HG02970 (cell line): ENCODE measurements around the gene IL4I1.

ENCODE experiments used
- ATAC-seq: cut with Tn5 transposase; IDR thresholded peaks from one replicate; pipeline ENCODE4 v1.9.1; 2021; ENCODE audit warnings: mild to moderate bottlenecking, moderate library complexity, moderate number of reproducible peaks; ENCODE audit not compliant: unreplicated experiment, low FRiP score

The IL4I1 gene

DNA sequence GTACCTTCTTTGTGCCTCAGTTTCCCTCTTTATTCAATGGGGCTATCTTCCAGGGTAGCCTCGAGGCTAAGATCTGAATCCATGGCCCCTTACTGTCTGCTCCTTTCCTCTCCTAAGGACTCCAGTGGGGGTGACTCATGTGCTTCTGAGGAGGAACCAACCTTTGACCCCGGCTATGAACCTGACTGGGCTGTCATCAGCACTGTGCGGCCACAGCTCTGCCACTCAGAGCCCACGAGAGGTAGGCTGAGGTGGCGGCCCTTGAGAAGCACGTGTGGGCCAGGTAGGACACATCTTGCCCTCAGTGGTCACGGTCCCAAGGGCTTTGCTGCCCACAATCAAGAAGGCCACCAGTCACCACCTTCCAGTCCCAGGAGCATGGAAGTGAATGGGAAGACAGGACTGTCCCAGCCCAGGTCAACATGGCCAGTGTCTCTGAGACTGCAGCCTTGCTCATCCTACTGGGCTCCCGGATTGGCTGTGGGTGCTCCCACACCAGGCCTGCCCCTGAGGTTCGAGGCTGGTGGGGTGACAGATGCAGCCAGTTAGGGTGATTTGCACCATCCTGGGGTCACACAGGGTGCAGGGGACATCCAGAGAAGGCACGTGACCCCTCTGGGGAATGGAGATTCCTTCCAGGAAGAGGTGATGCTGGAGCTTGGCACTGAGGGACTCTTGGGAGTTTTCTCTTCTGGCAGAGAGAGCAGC lies 16.4 kb downstream of the IL4I1 start:
- no peak for ATAC-seq

DNA sequence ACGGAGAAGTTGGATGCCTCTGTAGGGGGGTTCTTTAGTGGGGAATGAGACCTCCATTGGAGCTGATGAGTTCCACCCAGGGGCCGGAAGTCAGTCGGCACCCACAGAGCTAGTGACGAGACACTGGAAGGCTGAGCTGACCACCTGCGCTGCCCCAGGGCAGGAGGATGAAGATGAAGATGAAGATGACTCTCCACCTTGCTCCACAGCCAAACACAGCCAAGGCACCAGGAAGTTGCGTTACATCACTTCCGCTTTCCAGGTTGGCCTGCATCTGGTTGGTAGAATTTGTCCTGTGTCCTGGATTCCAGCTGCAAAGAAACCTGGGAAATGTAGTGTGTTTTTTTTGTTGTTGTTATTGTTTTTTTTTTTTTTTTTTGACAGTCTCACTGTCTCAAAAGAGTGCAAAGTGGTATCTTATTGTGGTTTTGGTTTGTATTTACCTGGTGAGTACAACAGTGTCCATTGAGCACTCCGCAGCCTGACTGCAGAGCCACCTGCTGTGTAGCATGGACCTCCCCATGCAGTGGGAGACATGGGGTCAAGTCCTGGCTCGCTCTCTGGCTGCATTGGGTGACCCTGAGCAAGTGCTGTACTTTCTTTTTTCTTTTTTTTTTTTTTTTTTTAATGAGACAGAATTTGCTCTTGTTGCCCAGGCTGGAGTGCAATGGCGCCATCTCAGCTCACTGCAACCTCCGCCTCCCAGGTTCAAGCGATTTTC lies 17.3 kb downstream of the IL4I1 start:
- no peak for ATAC-seq

DNA sequence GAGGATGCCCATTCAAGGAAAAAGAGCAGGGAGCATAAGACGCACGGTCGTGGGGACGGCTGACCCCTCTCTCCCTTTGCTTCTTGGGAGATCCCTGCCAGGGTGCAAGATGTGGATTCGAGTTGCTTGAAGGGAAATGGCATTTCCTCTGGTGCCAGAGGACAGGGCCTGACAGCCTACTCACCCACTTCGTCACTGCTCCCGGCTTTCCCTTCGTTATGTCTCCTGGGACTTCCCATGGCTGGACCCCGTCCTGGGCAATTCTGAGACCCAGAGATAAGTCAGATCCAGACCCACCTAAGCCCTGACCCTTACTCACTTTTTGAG lies 18.0 kb downstream of the IL4I1 start:
- no peak for ATAC-seq

DNA sequence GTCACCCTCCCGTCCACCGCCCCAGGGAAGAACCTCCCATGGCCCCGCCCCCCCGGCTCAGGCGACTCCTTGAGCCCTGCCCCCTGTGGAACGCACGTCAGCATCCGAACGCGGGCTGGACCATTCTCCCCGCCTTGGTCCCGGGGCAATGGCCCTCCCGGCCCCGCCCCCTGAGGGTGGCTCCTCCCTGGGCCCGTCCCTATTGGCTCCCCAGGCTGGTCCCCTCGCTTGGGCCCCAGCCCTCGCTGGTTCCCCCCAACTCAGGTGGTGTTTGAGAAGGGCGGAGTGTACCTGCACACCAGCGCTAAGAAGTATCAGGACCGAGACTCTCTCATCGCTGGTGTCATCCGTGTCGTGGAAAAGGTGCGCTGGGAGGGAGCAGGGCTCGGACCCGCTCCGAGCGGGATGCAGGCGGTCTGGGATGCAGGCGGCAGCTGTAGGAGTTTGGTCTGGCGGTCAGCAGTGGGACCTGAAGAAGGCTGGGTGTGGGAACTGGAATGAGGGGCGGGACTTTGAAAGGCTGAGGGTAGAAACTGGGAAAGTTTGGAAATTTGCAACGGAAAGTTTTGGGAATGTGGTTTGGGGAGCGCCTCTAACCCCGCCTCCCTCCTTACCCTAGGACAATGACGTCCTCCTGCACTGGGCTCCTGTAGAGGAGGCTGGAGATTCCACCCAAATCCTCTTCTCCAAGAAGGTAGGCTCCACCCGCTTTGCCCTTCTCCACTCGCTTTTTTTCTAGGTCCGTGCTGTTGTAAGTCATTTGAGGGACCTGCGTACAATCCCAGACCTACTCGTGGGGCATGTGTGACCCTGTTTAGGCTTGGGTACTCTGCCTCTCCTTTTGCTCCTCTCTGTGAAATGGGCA lies 18.6 kb downstream of the IL4I1 start:
- peak; percentile 39 for ATAC-seq

DNA sequence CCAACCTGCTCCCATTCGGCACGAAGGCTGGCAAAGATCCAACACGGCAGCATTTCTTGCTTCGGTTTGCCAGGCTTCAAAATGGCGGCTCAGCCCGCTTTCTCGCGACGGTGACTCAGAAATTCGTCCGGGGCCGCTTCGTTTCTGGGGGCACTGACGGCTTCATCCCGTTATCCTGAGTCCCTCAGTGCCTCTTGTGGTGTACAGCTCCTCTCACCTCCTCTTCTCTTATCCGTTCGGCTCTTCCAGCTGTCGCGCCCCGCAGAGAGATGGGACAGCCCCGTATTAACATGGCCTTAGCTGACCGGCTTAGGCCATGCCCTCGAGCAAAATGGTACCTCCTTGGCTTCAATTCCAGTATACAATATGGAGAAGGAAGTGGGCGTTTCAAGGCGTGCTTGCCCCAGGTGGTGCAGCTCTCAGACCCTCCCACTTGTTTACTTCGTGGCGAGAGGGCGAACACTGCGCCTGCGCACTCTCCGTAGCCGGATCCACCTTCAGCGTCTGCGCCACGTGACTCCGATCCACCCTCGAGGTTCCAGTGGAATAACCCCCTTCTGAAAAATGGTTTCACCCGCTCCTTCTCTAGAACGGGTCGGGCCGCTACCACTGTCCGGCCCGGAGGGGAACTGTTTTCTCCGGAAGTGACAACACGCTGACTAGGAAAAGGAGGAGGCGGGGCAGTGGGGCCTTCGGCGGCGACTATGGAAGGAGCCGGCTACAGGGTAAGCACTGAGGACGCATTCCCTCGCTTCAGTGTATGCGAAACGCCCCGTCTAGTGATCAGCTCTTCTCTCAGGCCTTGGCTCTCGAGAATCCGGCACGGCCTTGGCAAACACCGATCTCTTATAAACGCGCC lies 19.4 kb downstream of the IL4I1 start, which contains the start of the genes AKT1S1 and TBC1D17:
AKT1S1 (minus strand) TSS at position 336 of the 859 bp plus-strand sequence. CDS start 4,060 bp downstream, outside the sequence.
TBC1D17 (plus strand) TSS at position 683 of the 859 bp plus-strand sequence; CDS start at position 705, 22 bp downstream.
- ATAC-seq, result peak; percentile 57

DNA sequence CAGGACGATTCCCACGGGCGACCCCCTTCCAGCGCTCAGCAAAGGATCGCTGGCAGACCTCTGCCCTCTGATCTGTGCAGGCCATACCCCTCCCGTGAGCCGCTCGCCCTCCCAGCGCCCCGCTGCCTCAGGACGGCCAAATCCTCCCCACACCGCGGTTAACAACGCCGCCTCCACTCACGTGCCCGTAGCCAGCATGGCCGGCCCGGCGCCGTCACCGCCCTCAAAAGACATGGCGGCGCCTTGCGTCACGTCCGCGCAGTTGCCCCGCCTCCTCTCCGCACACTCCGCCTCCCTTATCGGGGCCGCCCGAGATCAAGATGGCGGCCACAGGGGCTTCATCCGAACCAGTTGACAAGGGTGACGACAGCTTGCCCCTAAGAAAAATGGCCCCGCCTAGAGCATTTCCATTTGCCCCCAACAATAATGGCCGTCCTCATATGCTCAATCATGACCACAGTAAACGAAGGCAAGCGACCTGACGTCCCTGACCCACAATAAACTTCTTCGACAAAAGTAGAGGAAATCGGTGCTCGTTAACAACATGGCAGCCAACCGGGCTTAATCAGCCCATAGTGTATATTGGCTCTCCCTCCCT lies 20.2 kb downstream of the IL4I1 start:
- ATAC-seq, result peak; percentile 60

DNA sequence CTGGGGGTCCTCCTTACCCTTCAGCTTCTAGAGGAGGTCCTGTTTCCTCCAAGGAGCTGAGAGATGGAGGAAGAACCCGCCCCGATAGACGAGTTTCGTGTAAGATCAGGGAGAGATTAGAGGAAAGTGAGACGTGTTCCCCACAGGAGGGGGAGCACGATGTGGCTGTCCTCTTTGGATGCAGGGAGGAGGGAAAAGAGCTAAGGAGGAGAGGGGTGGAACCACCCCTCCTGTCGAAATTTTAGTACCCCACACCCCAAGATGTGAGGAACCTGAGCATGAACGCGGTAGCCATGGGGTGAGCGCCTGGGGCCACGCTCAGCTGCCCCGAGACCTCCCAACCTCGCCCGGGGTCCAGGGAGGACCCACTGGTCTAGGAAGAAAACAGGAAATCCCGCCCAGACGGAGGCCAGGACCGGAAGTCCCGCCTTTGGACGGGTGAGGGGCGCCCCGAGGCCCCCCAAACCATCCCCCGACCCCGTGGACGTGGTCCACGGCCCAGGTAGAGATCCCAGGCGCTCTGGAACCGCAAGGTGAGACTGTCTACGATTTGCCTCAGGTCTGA lies 20.7 kb downstream of the IL4I1 start:
- no peak for ATAC-seq

DNA sequence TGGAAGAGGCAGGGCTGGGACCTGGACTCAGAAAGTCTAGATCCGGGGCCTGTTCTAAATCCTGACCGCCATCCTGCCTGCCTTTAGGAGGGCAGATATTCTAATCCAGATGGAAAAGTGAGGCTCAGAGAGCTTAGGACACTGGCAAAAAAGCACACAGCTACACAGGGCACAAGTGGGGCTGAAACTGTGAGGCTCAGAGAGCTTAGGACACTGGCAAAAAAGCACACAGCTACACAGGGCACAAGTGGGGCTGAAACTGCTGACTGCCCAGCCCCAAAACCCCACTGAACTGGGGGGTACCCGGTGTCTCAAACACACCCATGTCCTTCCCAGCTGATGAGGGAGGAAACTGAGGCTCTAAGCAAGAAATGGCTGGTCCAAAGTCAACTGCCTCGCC lies 21.5 kb downstream of the IL4I1 start:
- ATAC-seq, result no peak

DNA sequence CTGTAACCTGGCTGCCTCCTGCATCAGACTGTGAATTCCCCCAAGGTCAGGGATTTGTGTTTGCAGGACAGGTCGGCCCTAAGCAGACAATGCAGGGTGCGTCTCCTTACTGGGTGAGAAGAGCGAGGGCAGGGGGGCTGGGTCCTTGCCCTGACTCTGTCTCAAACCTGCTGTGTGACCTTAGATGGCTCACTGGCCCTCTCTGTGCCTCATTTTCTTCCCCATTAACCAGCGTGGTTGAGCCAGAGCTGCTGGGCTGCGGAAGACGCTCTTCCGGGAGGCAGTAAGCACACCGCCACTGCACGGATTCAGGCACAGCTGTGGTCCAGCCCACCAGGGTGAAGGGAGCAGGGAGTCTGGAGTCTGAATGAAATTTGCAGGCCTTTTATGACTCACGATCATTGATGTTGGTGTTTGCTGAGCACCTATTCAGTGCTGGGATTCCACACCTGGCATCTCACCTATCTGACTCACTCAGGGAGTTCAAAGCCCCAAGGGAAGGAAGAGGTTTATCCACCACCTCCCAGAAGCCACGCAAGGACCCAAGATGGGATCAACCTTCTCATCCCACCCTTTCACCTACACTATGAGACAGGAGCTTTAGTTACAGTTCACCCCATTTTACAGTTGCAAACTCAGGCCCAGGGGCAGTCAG lies 22.1 kb downstream of the IL4I1 start:
- ATAC-seq, result no peak

DNA sequence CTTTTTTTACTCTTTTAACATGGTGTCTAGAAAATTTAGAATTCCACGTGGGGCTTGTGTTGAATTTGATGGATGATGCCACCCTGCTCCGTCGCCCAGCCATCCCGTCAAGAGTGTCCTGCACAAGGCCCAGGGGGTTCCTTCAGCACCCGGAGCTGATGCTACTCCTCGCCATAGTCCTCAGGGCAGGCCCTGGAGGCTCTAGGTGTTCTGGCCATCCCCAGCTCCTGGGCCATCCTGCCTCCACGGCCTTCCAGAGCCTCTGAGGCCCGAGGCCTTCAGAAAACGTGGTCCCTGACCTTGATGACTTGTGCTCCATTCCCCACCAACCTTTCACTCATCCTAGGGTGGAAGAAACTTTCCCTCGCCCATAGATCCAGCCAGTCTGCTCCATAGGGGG lies 22.9 kb downstream of the IL4I1 start:
- no peak for ATAC-seq

DNA sequence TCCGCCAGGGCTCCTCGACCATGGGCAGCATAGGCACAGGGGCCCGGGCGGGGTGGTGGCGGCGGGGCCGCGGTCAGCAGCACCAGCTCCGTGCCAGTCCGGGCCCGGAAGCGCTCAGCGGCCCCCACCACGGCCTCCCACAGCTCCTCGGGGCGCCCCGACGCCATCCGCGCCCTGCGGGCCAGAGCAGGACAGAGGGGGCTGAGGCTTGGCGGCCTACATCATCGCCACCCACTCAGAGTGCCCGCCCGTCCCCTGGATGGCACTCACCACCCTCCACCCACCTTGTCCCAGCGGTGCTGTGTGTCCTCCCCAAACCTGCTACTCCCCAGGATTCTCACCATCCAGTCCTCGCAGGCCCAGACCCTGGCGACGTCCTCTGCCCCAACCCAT lies 23.6 kb downstream of the IL4I1 start:
- no peak for ATAC-seq

DNA sequence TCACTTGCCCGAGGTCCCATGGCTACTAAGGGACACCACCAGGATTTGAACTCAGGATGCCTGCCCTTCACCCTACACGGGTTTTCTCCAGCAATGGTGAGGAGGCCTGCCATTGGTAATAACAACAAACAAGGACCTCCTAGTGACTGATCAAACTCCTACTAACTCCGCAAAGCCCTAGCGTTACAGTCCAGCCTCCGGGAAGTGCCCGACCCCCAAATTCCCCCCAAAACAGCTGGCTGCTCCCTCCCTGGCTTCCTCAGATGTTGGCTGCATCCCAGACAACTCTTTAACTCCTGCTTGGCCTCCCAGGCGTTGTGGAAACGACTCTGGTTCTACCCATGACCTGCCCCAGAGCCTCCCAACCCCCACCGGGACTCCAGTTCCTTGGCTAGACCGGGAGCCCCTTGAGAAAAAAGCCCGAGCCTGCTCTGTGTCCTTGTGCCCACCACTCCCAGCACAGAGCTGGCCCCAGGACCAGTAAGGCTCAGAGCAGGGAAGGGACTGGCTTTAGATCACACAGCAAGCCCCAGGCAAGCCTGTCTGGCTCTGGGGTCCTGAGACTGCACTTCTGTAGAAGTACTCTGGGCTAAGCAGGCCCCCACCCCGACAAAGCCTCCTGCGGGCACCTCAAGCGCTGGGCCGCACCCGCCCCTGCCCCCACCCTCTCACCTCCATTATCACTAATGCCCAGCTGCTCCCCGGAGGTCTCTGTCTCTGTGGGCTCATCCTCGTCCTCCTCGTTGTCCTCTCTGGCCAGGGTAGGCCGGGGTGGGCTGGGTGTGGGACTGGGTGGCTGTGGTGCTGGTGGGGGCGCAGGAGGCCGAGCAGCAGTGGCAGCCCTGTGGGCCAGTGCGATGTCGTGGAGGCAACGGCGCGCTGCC lies 24.2 kb downstream of the IL4I1 start:
- no peak for ATAC-seq

DNA sequence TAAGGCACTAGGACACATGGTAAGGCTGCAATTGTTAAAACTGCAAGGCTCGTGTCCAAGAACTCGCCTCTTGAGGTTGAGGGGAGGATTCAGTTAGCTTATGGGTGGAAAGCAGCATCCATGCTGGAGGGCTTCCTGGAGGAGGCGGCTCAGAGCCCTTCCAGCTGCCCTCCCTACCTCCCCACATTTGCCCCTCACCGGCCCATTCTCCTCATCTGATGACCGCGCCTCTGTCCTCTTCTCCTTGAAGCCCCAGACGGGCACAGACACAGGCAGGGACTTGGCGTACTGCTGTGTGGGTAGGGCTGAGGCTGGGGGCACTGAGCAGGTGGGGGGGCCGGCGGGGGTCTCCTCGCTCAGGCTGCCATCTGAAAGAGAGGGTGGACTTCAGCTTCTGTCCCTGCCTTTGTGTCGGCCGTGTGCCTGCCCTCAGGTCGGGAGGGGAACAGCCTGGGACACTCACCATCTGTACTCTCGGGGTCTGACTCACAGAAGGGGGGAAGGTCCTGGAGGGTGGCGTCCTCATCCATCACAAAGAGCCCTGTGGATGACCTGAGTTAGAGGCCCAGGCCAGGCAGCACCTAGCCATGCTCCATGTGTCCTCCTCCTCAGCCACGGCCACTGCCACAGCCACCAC lies 25.2 kb downstream of the IL4I1 start:
- ATAC-seq, result no peak

DNA sequence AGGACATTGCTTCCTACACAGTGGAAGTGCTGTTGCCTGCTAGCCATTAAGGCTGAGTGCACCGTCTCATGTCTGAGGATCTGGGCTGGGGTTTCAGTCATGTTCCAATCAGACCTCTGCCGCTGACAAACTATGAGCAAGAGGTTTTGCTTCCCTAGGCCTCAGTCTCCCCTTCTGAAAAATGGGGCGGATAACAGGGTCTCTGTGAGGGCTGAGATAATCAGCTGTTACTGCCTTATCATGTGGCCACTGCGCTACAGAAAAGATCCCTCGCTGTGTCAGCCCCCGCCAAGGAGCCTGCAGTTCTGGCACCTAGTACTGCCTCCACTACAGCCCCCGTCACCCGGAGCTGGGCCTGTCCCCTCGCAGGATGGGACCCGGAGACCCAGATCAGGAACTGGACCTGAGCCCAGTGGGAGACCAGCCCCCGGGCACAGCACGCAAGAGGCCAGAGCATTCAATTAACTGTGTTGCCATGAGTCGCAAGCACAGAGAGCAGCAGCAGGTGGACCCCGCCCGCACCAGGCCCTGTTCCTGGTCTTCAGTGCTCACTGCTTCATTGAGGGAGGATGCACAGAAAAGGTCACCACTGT lies 26.3 kb downstream of the IL4I1 start:
- no peak for ATAC-seq

DNA sequence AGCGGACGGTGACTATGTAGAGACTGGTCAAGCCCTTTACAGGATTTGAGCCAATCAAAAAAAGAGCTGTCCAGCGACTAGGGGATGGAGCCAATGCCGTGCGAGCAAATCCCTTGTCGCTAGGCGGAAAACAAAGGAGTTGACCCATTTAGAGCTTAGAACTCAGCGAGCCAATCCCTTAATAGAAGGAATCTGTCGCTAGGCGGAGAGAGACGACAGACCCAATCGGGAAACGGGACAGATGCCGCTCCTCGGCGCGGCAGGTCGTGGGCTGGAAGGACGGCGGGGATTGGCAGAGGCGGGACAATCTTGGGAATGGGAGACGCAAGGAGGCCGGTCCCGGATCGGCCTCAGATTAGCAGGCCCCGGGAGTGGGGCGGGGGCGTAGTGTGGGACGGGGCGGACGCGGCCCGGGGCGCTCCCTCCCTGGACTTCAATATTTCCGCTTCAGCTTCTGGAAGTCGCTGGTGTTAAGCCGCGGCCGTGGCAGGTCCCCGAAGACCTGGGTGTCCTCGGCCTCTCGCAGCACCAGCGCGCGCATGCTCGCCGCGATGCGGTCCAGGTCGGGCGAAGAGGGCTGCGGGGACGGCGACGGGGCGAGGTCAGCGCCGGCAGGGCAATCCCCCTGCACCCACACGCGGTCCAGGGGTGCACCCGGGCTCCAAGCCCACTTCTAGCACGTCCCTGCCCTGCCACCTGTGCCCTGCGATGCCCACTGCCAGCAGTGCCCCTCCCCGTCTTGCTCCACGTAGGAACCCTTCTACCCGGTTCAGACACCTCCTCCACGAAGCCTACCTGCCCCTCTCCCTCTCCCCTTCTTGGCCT lies 27.0 kb downstream of the IL4I1 start:
- peak; percentile 61 for ATAC-seq

DNA sequence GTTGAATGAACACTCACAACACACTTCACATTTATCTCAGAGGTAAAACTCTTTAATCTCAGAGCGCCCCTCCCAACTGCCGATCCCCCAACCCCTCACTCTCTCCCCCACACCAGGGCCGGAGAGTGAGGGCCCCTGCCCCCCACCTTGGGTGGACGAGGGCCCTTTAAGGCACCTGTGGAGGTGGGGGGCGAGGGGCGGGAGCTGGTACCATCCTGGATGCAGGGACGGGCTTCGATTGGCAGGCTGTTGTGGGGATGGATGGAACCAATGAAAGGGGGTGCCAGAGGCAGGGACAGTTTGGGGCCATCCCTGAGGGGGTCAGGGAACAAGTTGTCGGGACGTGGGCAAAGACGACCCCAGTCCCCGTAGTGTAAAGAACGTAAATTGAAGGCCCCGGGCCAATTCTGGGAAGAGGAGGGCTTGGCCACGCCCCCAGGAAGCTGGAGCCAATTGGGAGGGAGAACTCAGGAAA lies 27.6 kb downstream of the IL4I1 start:
- ATAC-seq, result peak; percentile 7
